ENCODE measurements around the gene FBXL7.

DNA sequence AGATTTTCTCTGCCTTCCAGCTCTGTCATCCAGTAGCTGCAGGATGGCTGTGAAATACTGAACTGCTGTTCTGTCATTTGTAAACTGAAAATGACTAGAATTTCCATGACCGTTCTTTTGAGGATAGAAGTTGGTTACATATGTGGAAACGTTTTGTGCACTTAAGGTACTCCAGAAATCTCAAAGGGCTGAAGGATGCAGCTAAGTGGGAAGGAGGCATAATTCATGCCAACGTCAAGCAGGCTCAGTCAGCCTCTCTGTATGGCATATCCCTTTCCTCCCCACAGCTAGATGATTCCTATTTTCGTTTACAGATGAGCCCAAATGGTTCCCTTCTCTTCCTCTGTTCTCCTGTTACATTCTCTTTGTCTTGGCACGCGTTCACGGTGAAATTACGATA lies 257.6 kb downstream of the FBXL7 start:
- TF ChIP-seq, protein P1, sequence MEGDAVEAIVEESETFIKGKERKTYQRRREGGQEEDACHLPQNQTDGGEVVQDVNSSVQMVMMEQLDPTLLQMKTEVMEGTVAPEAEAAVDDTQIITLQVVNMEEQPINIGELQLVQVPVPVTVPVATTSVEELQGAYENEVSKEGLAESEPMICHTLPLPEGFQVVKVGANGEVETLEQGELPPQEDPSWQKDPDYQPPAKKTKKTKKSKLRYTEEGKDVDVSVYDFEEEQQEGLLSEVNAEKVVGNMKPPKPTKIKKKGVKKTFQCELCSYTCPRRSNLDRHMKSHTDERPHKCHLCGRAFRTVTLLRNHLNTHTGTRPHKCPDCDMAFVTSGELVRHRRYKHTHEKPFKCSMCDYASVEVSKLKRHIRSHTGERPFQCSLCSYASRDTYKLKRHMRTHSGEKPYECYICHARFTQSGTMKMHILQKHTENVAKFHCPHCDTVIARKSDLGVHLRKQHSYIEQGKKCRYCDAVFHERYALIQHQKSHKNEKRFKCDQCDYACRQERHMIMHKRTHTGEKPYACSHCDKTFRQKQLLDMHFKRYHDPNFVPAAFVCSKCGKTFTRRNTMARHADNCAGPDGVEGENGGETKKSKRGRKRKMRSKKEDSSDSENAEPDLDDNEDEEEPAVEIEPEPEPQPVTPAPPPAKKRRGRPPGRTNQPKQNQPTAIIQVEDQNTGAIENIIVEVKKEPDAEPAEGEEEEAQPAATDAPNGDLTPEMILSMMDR (IDR thresholded peaks at IDR 0.05; ENCODE audit: borderline replicate concordance, extremely low read depth, low read length, poor library complexity, severe bottlenecking) = no peak
- no peak for TF ChIP-seq EZH2 (IDR thresholded peaks at IDR 0.05; ENCODE audit: borderline replicate concordance, low read depth, low read length, severe bottlenecking)

Measured in DND-41 (cell line).